HG03342 (cell line): Measurements from ENCODE around the gene HLA-DMB.

Experiments
- ATAC-seq: cut with Tn5 transposase; IDR thresholded peaks from one replicate; pipeline ENCODE4 v1.9.1; 2021; ENCODE audit warnings: mild to moderate bottlenecking, moderate library complexity; ENCODE audit not compliant: unreplicated experiment

Gene HLA-DMB

GRCh38 chr6:32940656-32941213 is at the start of gene HLA-DMB:
Gene HLA-DMB (minus strand): TSS chr6:32941028. CDS start chr6:32940807, 221 bp downstream.
- peak; percentile 44 for ATAC-seq

DNA sequence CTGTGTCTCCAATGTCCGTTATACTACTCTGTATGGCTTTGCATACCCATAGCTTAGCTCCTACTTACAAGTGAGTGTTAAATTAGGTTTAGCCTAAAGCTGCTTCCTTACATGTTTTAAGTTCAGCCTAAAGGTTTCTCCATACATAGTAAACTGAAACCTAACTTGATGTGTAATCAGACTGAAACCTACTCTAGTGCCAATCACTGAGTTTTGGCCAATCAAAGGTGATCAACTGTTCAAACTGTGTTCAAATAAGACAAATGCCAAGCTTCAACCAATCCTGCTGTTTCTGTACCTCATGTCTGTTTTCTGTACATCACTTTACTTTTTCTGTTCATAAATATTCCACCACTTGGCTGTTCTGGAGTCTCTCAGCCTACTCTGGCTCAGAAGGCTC is 48.5 kb upstream of the HLA-DMB start:
- ATAC-seq: no peak

- no peak for ATAC-seq
Observed at GRCh38 chr6:32984622-32985389, 44.0 kb upstream of the HLA-DMB start.

- ATAC-seq: no peak
Observed at GRCh38 chr6:32983964-32984621, 43.3 kb upstream of the HLA-DMB start.

- no peak for ATAC-seq
Observed at GRCh38 chr6:32983493-32983848, 42.6 kb upstream of the HLA-DMB start.

DNA sequence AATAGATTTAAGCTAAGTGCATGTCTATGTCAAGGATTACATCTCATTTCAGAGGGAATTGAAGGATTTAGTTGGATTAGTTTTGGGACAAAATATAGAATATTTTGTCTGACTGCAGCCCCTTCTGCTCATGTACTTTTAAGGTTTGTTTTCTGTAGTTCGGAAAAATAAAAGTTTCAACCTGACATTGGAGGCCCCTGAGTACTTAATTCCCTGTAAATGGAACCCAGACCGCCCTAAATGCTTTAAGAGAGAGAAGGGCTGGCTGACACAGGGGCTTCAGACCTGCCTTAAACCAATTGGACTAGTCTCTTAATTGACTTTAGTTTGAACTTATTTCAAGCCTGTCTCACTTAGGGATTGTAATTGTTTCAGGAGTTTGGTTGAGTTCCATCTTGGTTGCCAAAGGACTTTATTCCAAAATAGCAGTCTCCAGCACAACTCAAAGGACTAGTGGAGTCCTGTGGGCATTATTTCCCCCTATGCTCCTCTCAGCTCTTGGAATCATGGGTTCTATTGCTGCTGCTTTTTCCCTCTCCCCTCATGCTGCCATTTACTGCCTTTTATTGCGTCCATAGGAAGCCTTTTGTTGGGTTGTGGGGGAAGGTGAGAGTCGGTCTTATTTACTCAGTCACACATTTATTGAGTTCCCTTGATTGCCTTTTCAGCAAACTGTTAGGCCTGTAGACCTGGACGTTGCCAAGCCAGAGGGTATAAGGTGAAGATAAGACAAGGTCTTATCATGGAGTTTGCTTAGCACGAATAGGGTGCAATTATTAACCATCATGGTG is 42.1 kb upstream of the HLA-DMB start:
- ATAC-seq: no peak

GRCh38 chr6:32982084-32982701 is 41.4 kb upstream of the HLA-DMB start:
- ATAC-seq: no peak

DNA sequence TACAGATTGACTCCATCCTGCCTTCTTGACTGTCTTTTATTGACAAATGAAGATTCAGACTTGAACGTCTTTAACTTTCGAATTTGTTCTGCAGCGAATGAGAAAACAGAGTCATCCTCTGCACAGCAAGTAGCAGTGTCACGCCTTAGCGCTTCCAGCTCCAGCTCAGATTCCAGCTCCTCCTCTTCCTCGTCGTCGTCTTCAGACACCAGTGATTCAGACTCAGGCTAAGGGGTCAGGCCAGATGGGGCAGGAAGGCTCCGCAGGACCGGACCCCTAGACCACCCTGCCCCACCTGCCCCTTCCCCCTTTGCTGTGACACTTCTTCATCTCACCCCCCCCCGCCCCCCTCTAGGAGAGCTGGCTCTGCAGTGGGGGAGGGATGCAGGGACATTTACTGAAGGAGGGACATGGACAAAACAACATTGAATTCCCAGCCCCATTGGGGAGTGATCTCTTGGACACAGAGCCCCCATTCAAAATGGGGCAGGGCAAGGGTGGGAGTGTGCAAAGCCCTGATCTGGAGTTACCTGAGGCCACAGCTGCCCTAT is 39.7 kb upstream of the HLA-DMB start:
- ATAC-seq: no peak

GRCh38 chr6:32979720-32980487 is 39.1 kb upstream of the HLA-DMB start:
- no peak for ATAC-seq

DNA sequence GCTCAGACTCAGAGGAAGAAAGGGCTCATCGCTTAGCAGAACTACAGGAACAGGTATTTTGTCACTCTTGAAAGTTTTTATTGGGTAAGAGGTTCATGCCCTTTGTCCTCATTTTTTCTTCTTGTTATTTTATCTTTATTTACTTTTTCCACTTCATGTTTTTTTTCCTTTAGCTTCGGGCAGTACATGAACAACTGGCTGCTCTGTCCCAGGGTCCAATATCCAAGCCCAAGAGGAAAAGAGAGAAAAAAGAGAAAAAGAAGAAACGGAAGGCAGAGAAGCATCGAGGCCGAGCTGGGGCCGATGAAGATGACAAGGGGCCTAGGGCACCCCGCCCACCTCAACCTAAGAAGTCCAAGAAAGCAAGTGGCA is 37.1 kb upstream of the HLA-DMB start:
- ATAC-seq: no peak

DNA sequence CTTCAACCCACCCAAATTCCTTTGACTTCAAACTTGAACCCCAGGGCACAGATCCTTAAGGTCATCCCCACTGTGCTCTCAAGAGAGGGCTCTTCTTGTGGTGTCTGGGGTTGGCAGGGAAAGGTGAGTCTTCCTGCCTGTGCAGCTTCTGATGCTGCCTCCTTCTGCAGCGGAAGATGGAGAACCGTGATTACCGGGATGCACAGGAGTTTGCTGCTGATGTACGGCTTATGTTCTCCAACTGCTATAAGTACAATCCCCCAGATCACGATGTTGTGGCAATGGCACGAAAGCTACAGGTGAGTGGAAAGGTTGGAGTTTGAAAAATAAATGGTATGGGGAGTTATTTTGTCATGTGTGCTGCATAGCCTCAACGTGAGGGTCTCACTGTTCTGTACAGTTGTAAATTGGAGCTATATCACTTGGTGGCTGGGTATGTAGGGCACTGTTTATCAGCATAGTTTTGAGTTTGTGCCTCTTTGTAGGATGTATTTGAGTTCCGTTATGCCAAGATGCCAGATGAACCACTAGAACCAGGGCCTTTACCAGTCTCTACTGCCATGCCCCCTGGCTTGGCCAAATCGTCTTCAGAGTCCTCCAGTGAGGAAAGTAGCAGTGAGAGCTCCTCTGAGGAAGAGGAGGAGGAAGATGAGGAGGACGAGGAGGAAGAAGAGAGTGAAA is 36.6 kb upstream of the HLA-DMB start:
- ATAC-seq: no peak

DNA sequence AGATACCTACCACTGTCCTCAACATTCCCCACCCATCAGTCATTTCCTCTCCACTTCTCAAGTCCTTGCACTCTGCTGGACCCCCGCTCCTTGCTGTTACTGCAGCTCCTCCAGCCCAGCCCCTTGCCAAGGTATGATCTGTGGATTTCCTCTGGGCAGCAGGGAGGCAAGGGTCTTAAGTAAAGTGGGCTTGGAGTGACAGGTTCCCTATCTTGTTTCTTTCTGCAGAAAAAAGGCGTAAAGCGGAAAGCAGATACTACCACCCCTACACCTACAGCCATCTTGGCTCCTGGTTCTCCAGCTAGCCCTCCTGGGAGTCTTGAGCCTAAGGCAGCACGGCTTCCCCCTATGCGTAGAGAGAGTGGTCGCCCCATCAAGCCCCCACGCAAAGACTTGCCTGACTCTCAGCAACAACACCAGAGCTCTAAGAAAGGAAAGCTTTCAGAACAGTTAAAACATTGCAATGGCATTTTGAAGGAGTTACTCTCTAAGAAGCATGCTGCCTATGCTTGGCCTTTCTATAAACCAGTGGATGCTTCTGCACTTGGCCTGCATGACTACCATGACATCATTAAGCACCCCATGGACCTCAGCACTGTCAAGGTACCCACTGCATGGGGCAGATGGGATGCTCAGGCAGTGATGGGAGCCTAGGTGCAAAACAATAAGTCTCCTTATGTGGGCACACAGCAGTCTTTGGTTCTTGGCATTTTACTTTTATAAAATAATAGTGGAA is 35.7 kb upstream of the HLA-DMB start:
- ATAC-seq: no peak

- no peak for ATAC-seq
Observed at GRCh38 chr6:32975886-32976285, 35.1 kb upstream of the HLA-DMB start.

GRCh38 chr6:32974541-32975308 is 33.9 kb upstream of the HLA-DMB start:
- ATAC-seq: no peak

- ATAC-seq: no peak
Observed at GRCh38 chr6:32974016-32974333, 33.1 kb upstream of the HLA-DMB start.

- ATAC-seq: no peak
Observed at GRCh38 chr6:32973144-32974015, 32.6 kb upstream of the HLA-DMB start.
